K562 (cell line): ENCODE measurements around the gene SPNS1.

ENCODE experiments used
- CHD4 ChIP-seq: fragments of 200-600 bp; sonication (generic); IDR thresholded peaks from 3 replicates; pipeline ENCODE4 v1.6.1; 2012; ENCODE audit warnings: low read depth, mild to moderate bottlenecking, mixed read lengths, low read length, inconsistent platforms; ENCODE audit not compliant: insufficient read depth, insufficient replicate concordance, poor library complexity, severe bottlenecking
- CTCF ChIP-seq, 3 experiments: IDR thresholded peaks in 2 of 3; conservative IDR thresholded peaks in 1 of 3; 2 replicates each; pipeline ENCODE4 v1.5.1; 2011 to 2012; ENCODE audit warnings: low read length in 3 of 3, mild to moderate bottlenecking in 3 of 3, control low read depth in 2 of 3, improper control_type of control experiment in 1 of 3, inconsistent platforms in 1 of 3, low read depth in 1 of 3, mixed read lengths in 1 of 3, moderate library complexity in 1 of 3; ENCODE audit not compliant: insufficient read depth in 2 of 3
- ESRRA ChIP-seq: fragments of 450-650 bp; IDR thresholded peaks from 2 replicates; pipeline ENCODE4 v1.6.1; 2014; ENCODE audit warnings: low read depth, mild to moderate bottlenecking, moderate library complexity, borderline replicate concordance
- GATA2 ChIP-seq: sonication (generic); formaldehyde crosslinking; IDR thresholded peaks from 2 replicates; pipeline ENCODE4 v1.4.0; 2020; ENCODE audit warnings: mild to moderate bottlenecking, missing genetic modification reagents
- MYBL2 ChIP-seq, 2 experiments: fragments of 450-650 bp in 1 of 2; sonication (generic) in 1 of 2; formaldehyde crosslinking in 1 of 2; IDR thresholded peaks; 2 replicates each; pipeline versions ENCODE4 v1.6.1 to v1.8.1; 2017 to 2022; ENCODE audit warnings: borderline replicate concordance in 1 of 2, inconsistent platforms in 1 of 2, low read depth in 1 of 2, mild to moderate bottlenecking in 1 of 2, missing genetic modification reagents in 1 of 2, moderate library complexity in 1 of 2
- NR3C1 ChIP-seq: sonication (generic); formaldehyde crosslinking; IDR thresholded peaks from 2 replicates; pipeline ENCODE4 v1.8.1; 2022; ENCODE audit warnings: missing genetic modification reagents
- SIX5 ChIP-seq, 2 experiments: IDR thresholded peaks; 2 replicates each; pipeline ENCODE4 v1.6.1; 2011; ENCODE audit warnings: low read length in 2 of 2, borderline replicate concordance in 1 of 2, low read depth in 1 of 2, mild to moderate bottlenecking in 1 of 2, moderate library complexity in 1 of 2; ENCODE audit not compliant: insufficient read depth in 1 of 2
- SP1 ChIP-seq: sonication (generic); formaldehyde crosslinking; IDR thresholded peaks from 2 replicates; pipeline ENCODE4 v1.8.1; 2022; ENCODE audit warnings: mild to moderate bottlenecking, missing genetic modification reagents
- ZBTB1 ChIP-seq: sonication (generic); formaldehyde crosslinking; IDR thresholded peaks from 2 replicates; pipeline ENCODE4 v1.8.1; 2023; ENCODE audit warnings: missing genetic modification reagents, low read depth, mild to moderate bottlenecking, borderline replicate concordance
- ZNF436 ChIP-seq: fragments of 250-450, 450-650 bp; sonication (Bioruptor Pico); formaldehyde crosslinking; IDR thresholded peaks from 2 replicates; pipeline ENCODE4 v1.7.0; 2020; ENCODE audit warnings: mild to moderate bottlenecking
- TF ChIP-seq, protein P1 (sequence below), 2 experiments: IDR thresholded peaks; 2 replicates each; pipeline ENCODE4 v1.6.1; 2011; ENCODE audit warnings: borderline replicate concordance in 1 of 2, control low read depth in 1 of 2, low read depth in 1 of 2, low read length in 1 of 2, mild to moderate bottlenecking in 1 of 2, mixed read lengths in 1 of 2, moderate library complexity in 1 of 2; ENCODE audit not compliant: insufficient read depth in 1 of 2, insufficient read length in 1 of 2, poor library complexity in 1 of 2, severe bottlenecking in 1 of 2; ENCODE audit errors: extremely low read depth in 1 of 2

DNA sequence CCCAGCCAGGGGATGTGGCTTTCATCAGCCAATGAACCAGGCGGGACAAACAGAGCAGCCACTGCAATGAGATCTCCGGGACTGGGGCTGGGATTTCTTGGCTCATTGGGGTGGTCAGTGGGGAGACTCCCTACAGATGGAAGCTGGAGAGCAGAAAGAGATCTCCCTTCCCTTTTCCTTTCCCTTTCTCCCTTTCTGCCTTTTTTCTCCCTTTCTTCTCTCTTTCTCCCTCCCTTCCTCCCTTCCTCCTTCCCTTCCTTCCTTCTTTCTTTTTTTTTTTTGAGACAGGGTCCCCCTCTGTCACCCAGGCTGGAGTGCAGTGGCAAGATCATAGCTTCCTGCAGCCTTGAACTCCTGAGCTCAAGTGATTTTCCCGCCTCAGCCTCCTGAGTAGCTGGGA is 24.3 kb downstream of the SPNS1 start:
- TF ChIP-seq, protein P1, sequence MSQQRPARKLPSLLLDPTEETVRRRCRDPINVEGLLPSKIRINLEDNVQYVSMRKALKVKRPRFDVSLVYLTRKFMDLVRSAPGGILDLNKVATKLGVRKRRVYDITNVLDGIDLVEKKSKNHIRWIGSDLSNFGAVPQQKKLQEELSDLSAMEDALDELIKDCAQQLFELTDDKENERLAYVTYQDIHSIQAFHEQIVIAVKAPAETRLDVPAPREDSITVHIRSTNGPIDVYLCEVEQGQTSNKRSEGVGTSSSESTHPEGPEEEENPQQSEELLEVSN (IDR thresholded peaks at IDR 0.05; ENCODE audit: borderline replicate concordance in 1 of 2, extremely low read depth in 1 of 2, insufficient read depth in 1 of 2, insufficient read length in 1 of 2, low read depth in 1 of 2, low read length in 1 of 2, poor library complexity in 1 of 2, severe bottlenecking in 1 of 2) = no peak
- TF ChIP-seq CTCF (IDR thresholded peaks at IDR 0.05 in 2 of 3, conservative IDR thresholded peaks at IDR 0.05 in 1 of 3; ENCODE audit: insufficient read depth in 2 of 3, low read depth in 1 of 3, low read length in 3 of 3) (no peak), NR3C1 (CRISPR knock-in tag) (no peak), GATA2 (CRISPR knock-in tag) (no peak), MYBL2 (IDR thresholded peaks at IDR 0.05; ENCODE audit: low read depth) (no peak), MYBL2 (CRISPR knock-in tag; IDR thresholded peaks at IDR 0.05; ENCODE audit: borderline replicate concordance) (no peak), ESRRA (no peak), ZBTB1 (CRISPR knock-in tag) (no peak), SP1 (CRISPR knock-in tag) (no peak), SIX5 (IDR thresholded peaks at IDR 0.05; ENCODE audit: borderline replicate concordance in 1 of 2, insufficient read depth in 1 of 2, low read depth in 1 of 2, low read length in 2 of 2) (no peak), CHD4 (no peak), ZNF436 (CRISPR knock-in tag) (no peak)
